IgD-negative memory B cell (primary cell): Measurements from ENCODE around the gene GOLGA6L24. TPM values are rescaled to one million over a fixed set of nuclear protein-coding genes. Genes with fewer than 3 reads are reported as not detected.
"Not testable (repeated sequence)": the region's sequence is repeated elsewhere in the genome, so short reads cannot be mapped to it uniquely, and the experiment has no call there.

Experiments
- H3K27ac Mint-ChIP-seq, 3 donors: one replicate each; pipeline ENCODE4 v1.8.0; 2020 to 2022; ENCODE audit warnings: mild to moderate bottlenecking in 3 of 3, mixed read lengths in 3 of 3, moderate library complexity in 1 of 3
- H3K27me3 Mint-ChIP-seq: one replicate; pipeline ENCODE4 v1.8.0; 2021; ENCODE audit warnings: mixed read lengths
- H3K36me3 Mint-ChIP-seq: one replicate; pipeline ENCODE4 v1.8.0; 2020; ENCODE audit warnings: mild to moderate bottlenecking, mixed read lengths
- H3K4me1 Mint-ChIP-seq, 3 donors: one replicate each; pipeline ENCODE4 v1.8.0; 2020 to 2022; ENCODE audit warnings: mixed read lengths in 3 of 3, mild to moderate bottlenecking in 1 of 3
- H3K4me3 Mint-ChIP-seq, 4 donors: one replicate each; pipeline ENCODE4 v1.8.0; 2020 to 2022; ENCODE audit warnings: mild to moderate bottlenecking in 4 of 4, mixed read lengths in 4 of 4, moderate library complexity in 3 of 4
- H3K9me3 Mint-ChIP-seq, 3 donors: one replicate each; pipeline ENCODE4 v1.8.0; 2020 to 2021; ENCODE audit warnings: mixed read lengths in 3 of 3, mild to moderate bottlenecking in 1 of 3
- polyA plus RNA-seq: library from polyadenylated mRNA; unstranded; fragments of 300-500 nt; fragmentation: Illumina TruSeq; gene quantifications from one replicate; pipeline ENCODE4 v1.2.3, GENCODE V29; 2021

The GOLGA6L24 gene, protein sequence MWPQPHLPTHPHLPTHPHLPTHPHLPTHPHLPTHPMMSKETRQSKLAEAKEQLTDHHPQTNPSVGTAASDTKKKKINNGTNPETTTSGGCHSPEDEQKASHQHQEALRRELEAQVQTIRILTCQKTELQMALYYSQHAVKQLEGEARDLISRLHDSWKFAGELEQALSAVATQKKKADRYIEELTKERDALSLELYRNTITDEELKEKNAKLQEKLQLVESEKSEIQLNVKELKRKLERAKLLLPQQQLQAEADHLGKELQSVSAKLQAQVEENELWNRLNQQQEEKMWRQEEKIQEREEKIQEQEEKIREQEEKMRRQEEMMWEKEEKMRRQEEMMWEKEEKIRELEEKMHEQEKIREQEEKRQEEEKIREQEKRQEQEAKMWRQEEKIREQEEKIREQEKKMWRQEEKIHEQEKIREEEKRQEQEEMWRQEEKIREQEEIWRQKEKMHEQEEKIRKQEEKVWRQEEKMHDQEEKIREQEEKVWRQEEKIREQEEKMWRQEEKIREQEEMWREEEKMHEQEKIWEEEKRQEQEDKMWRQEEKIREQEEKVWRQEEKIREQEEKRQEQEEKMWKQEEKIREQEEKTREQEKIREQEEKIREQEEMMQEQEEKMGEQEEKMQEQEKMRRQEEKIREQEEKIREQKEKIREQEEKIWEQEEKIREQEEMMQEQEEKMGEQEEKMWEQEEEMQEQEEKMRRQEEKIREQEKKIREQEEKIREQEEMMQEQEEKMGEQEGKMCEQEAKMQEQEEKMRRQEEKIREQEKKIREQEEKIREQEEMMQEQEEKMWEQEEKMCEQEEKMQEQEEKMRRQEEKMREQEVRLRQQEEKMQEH
- polyA plus RNA-seq = not detected

DNA sequence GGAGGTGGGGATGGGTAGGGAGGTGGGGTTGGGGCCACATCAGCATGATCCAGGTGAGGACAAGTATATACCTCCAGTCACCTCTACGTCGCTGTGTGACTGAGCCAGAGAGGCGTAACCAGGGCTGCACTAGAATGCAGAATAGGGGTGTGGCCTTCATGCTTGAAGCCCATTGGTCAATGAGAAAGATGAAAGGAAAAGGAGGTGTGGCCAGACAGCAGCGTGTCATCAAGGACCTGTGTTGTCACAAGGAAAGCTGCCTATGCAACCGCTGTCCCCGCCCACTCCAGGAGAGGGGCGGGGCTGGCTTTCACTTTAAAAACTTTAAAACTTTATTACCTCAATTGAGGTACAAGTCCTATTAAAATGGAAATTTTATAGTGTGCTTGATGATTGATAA lies at the start of gene GOLGA6L24:
Gene GOLGA6L24, minus strand, starts transcription at position 101 of the 400 bp plus-strand sequence. Its CDS starts 61 bp downstream, at position 40.
- not testable (repeated sequence) for H3K9me3 Mint-ChIP-seq, H3K27me3 Mint-ChIP-seq, H3K4me1 Mint-ChIP-seq, H3K27ac Mint-ChIP-seq, H3K4me3 Mint-ChIP-seq, H3K36me3 Mint-ChIP-seq

DNA sequence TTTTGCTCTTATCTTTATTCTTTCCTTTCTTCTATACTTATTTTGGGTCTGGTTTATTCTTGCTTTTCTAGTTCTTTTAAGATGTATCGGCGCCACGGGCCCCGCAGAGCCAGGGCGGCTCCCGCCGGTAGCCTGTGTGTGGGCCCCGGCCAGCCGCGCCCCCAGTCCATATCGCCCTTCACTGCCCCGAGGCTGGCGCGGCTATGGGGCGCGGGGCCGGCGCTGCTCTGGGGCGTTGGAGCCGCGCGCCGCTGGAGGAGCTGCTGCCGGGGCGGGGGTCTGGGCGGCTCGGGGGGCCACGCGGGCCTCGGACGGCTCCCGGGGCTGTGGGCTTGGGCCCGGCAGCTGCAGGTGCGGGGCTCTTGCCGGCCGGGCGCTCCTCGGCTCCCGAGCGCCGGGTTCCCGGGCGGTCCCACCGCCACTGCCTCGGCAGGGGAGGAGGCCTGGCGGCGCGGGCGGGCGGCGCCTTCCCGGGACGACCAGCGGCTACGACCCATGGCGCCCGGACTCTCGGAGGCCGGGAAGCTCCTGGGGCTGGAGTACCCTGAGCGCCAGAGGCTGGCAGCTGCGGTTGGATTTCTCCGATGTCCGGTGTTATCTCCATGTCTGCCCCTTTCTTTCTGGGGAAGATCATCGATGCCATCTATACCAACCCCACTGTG lies 45.0 kb upstream of the GOLGA6L24 start:
- H3K27ac Mint-ChIP-seq, H3K9me3 Mint-ChIP-seq, H3K4me1 Mint-ChIP-seq, H3K4me3 Mint-ChIP-seq, H3K27me3 Mint-ChIP-seq, H3K36me3 Mint-ChIP-seq: not testable (repeated sequence)

DNA sequence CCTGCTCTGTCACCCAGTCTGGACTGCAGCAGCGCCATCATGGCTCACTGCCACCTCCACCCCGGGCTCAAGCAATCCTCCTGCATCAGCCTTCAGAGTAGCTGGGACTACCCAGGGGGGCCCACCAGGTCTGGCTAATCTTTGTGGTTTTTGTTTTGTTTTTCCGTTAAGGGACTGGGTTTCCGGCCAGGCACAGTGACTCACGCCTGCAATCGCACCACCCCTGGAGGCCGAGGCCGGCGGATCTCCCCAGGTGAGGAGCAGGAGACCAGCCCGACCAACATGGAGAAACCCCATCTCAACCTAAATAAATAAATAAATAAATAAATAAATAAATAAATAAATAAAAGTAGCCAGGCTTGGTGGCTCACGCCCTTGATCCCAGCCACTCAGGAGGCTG lies 38.1 kb upstream of the GOLGA6L24 start:
- not testable (repeated sequence) for H3K27ac Mint-ChIP-seq, H3K4me1 Mint-ChIP-seq, H3K36me3 Mint-ChIP-seq, H3K27me3 Mint-ChIP-seq, H3K9me3 Mint-ChIP-seq, H3K4me3 Mint-ChIP-seq

DNA sequence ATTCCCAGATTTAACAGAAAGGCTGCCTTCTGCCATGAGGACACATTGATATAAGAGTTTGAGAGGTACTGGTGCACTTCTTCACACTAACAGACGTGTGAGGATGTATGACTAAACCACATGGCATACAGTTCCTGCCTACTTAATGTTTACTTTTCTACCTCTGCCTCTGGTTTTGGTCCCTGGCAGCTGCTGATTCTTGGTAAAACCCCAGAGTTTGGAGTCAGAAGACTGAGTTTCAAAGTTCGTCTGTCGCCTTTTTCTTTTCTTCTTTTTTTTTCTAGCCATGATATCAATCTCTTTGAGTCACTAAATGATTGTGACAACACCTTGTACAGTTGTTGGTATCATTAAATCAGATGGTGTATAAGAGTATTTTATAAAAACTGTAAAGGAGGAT lies 22.2 kb upstream of the GOLGA6L24 start:
- not testable (repeated sequence) for H3K27me3 Mint-ChIP-seq

DNA sequence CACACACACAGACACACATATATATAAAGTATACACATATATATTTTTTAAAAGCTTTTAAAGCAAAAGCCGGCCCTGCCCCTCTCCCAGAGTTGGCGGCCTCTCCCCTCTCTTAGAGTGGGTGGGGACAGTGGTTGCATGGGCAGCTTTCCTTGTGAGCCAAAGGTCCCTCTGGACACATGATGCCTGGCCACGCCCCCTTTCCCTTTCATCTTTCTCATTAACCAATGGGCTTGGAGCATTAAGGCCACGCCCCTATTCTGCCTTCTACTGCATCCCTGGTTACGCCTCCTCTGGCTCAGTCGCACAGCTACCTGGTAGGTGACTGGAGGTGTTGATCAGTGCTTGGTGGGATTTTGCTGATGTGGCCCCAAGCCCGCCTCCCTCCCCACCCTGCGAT lies 20.5 kb upstream of the GOLGA6L24 start, which contains the start of gene GOLGA8F:
Gene GOLGA8F, plus strand, starts transcription at position 301 of the 400 bp plus-strand sequence. Its CDS starts 98 bp downstream, at position 399.
- H3K9me3 Mint-ChIP-seq, H3K4me1 Mint-ChIP-seq, H3K27ac Mint-ChIP-seq, H3K27me3 Mint-ChIP-seq, H3K36me3 Mint-ChIP-seq, H3K4me3 Mint-ChIP-seq: not testable (repeated sequence)

More for the DNA sequence above, 22.2 kb upstream of the GOLGA6L24 start:
- H3K27ac Mint-ChIP-seq, H3K36me3 Mint-ChIP-seq, H3K4me3 Mint-ChIP-seq, H3K4me1 Mint-ChIP-seq, H3K9me3 Mint-ChIP-seq: not testable (repeated sequence)

DNA sequence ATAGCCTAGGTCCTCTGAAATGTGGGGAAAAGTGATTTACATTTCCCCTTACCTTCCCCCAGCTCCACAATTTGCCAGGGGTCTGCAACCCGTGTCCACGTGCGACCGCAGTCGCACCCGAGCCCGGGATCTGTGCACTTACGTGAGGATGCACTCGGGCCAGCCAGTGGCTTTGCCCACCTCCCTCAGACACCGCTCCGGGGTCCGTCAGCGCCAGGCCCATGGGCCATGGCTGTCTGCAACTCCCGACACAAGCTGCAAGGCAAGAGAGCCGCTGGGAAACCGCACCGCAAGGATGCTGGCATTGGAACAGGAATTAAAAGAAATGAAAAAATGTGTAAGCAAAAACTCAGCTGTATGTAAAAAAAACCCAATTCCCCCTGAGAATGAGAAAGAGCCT lies 7.6 kb upstream of the GOLGA6L24 start:
- H3K4me3 Mint-ChIP-seq, H3K27ac Mint-ChIP-seq, H3K36me3 Mint-ChIP-seq, H3K4me1 Mint-ChIP-seq, H3K27me3 Mint-ChIP-seq, H3K9me3 Mint-ChIP-seq: not testable (repeated sequence)

DNA sequence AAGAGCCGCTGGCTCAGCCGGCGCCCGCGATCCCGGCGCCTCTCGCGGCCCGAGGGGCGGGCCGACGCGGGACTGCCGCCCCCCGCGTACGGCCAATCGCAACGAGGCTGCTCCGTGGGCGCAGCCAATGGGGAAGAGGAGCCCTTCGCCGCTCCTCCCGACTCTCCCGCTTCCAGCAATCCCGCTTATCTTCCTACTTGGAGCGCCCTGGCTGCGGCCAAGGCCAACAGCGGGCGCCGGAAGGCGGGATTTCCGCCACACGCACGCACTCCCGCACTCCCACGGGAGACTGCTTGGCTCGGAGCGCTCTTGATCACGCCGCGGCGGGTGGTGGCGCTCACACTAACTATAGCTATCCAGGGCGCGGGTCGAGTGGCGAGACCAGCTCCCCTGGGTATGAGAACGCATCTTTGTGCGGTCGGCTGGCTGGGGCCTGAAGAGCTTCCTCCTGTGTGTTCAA lies 35.7 kb downstream of the GOLGA6L24 start, which contains the start of gene HERC2:
Gene HERC2, minus strand, starts transcription at position 51 of the 460 bp plus-strand sequence. CDS start 746 bp downstream, outside the sequence.
- not testable (repeated sequence) for H3K27me3 Mint-ChIP-seq, H3K4me1 Mint-ChIP-seq, H3K9me3 Mint-ChIP-seq, H3K36me3 Mint-ChIP-seq
- Mint-ChIP-seq H3K4me3 (peak within 1 kb of the TSS; percentile 83 to 99 (median 98)), H3K27ac (peak within 1 kb of the TSS; percentile 2 to 90 (median 87))

DNA sequence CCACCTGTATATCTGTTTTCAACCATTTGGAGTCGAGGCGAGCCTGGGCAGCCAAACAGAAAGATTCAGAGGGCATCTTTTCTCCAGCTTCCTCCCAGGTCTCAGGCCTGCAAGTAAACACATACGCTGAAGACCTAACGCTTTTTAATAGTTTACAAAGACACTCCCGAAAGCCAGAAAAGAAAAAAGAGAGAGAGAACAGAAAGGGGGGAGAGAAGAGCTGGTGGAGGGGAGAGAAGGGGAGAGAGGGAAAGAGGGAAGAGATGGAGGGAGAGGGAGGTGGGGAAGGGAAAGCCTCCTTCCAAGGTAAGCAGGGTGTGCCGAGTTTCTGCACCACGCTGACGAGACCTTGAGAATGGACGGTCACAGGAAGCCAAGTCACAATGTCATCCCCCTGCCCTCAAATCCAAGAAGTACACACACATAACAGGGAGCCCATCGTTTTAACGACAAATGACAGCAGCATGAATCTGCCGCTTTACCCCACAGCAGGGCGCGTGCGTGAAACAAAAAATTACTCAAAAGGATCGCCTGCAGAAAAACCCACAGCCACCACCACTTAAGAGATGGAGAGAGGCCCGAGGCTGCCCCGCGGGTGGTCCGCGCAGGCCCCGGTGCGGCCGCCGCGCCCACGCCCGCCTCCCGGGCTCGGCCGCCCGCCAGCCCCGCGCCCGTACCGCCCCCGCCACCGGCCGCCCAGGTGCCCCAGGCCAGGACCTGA lies 36.4 kb downstream of the GOLGA6L24 start:
- not testable (repeated sequence) for H3K27me3 Mint-ChIP-seq, H3K9me3 Mint-ChIP-seq, H3K36me3 Mint-ChIP-seq, H3K4me1 Mint-ChIP-seq
- Mint-ChIP-seq H3K27ac (peak overlapping the region; percentile 2 to 90 (median 87)), H3K4me3 (peak overlapping the region; percentile 83 to 99 (median 98))

DNA sequence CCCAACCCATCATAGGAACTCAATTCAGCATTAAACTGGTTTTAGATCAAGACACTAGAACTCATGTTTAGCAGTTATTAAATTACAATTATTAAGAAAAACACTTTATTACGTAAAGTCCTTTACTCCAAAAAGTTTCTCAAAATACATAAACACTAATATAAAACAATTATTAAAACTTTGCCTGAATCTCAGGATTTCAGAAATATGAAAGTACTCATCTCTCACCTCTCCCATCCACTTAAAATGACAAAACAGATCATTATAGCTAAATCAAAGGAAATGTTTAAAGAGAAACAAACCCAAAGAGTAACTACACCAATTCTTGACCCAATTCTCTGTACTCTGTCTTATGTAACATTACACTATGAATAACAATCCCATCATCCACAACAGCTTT lies 38.2 kb downstream of the GOLGA6L24 start:
- H3K4me1 Mint-ChIP-seq, H3K27ac Mint-ChIP-seq, H3K36me3 Mint-ChIP-seq, H3K9me3 Mint-ChIP-seq, H3K27me3 Mint-ChIP-seq, H3K4me3 Mint-ChIP-seq: not testable (repeated sequence)

DNA sequence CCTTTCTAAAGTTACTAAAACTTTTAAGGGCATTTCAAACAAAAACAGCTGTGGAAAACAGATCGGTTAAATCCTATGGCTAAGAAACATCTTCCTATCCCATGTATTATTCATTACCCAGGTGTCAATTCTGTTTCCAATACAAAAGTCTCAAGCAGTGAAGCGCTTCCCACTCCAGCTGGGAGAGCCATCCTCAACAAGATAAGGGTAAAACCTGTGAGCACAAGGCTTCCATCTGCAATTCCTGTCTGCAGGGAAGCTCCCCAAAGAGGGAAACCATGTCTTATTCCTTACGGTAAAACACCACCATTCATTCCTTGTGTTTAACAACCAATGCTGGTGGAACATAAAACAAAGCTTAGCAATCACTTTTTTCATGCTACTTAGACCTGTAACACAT lies 39.1 kb downstream of the GOLGA6L24 start:
- H3K4me1 Mint-ChIP-seq, H3K27ac Mint-ChIP-seq, H3K4me3 Mint-ChIP-seq, H3K9me3 Mint-ChIP-seq, H3K27me3 Mint-ChIP-seq: not testable (repeated sequence)
- H3K36me3 Mint-ChIP-seq = peaks cover 11% of the 10 kb centered on the region

DNA sequence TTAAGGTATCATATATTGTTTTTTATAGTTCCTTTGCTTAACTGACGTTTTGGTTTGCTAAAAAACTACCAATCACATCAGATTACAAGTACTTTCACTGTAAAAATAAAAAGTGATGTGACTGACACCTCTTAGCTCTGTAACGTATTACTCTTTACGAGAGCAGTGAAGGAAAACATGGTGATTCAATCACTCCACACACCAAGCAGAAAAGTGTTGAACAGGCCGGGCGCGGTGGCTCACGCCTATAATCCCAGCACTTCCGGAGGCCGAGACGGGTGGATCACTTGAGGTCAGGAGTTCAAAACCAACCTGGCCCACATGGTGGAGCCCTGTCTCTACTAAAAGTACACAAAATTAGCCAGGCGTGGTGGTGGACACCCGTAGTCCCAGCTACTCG lies 39.8 kb downstream of the GOLGA6L24 start:
- H3K27ac Mint-ChIP-seq, H3K4me3 Mint-ChIP-seq, H3K9me3 Mint-ChIP-seq, H3K27me3 Mint-ChIP-seq, H3K4me1 Mint-ChIP-seq: not testable (repeated sequence)
- H3K36me3 Mint-ChIP-seq = peaks cover 11% of the 10 kb centered on the region

DNA sequence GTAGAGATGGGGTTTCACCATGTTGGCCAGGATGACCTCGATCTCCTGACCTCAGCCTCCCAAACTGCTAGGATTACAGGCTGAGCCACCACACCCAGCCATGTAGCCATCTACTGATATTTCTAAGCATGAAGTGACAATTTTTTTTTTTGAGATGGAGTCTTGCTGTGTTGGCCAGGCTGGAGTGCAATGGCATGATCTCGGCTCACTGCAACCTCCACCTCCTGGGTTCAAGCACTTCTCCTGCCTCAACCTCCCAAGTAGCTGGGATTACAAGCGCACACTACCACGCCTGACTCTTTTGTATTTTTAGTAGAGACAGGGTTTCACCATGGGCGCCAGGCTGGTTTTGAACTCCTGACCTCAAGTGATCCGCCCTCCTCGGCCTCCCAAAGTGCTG lies 40.9 kb downstream of the GOLGA6L24 start:
- not testable (repeated sequence) for H3K4me1 Mint-ChIP-seq, H3K27me3 Mint-ChIP-seq, H3K9me3 Mint-ChIP-seq, H3K27ac Mint-ChIP-seq, H3K4me3 Mint-ChIP-seq
- H3K36me3 Mint-ChIP-seq = peaks cover 11% of the 10 kb centered on the region

DNA sequence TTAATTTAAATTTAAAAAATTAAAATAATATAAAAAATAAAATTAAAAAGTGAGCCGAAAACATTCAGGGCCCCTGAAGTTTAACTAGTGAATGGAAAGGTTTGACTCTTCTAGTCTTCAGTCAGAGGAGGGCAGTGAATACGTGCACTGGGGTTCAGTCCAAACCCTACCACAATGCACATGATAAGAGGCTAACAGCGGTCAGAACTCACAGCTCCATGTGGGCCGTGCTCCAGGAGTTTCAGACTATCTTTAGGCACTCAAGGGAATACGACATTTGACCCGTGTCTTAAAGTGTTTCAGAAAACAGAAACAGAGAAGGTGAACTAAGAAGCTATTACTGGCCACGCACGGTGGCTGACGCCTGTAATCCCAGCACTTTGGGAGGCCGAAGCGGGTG lies 47.4 kb downstream of the GOLGA6L24 start:
- H3K36me3 Mint-ChIP-seq = peaks cover 14% of the 10 kb centered on the region
- H3K27ac Mint-ChIP-seq, H3K4me3 Mint-ChIP-seq, H3K9me3 Mint-ChIP-seq, H3K4me1 Mint-ChIP-seq, H3K27me3 Mint-ChIP-seq: not testable (repeated sequence)

DNA sequence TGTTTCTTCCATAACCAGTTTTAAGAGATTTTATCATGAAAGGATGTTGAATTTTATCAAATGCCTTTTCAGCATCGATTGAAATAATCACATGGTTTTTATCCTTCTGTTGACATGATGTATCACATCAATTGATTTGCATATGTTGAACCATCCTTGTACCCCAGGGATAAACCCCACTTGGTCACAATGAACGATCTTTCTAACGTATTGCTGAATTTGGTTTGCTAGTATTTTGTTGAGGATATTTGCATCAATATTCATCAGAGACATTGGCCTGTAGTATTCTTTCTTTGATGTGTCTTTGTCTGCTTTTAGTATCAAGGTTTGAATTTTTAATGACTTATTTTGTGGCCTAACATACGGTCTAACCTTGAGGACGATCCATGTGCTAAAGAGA lies 49.2 kb downstream of the GOLGA6L24 start:
- H3K27me3 Mint-ChIP-seq, H3K4me1 Mint-ChIP-seq, H3K4me3 Mint-ChIP-seq, H3K27ac Mint-ChIP-seq, H3K9me3 Mint-ChIP-seq, H3K36me3 Mint-ChIP-seq: not testable (repeated sequence)
